ENCODE data around the gene KLF6. TPM values are rescaled to one million over a fixed set of nuclear protein-coding genes. Genes with fewer than 3 reads are reported as not detected.
"Not testable (repeated sequence)": the region's sequence is repeated elsewhere in the genome, so short reads cannot be mapped to it uniquely, and the experiment has no call there.

KLF6 gene
- total RNA-seq, 4 donors from 2014 or later, result 156 to 226 (median 189) TPM

- Histone ChIP-seq H3K27ac (no peak overlapping the region), H3K27me3 (no peaks in the 10 kb centered on the region), H3K36me3 (no peaks in the 10 kb centered on the region), H3K9me3 (no peaks in the 10 kb centered on the region), H3K4me1 (no peaks in the 10 kb centered on the region), H3K4me3 (no peak overlapping the region)
- DNase-seq (ENCODE audit: low spot score in 2 of 2), result no peak
- no peak for TF ChIP-seq POLR2A (IDR thresholded peaks at IDR 0.05)
- TF ChIP-seq EP300 (IDR thresholded peaks at IDR 0.05), result no peak
- no peak for TF ChIP-seq CTCF (IDR thresholded peaks at IDR 0.05)
- WGBS, 2 donors, result 73 to 80% methylated on average over 4 of the region's 4 CpGs
Measured at GRCh38 chr10:3737864-3738263, 47.1 kb downstream of the KLF6 start.

GRCh38 chr10:3735175-3735574 is 49.8 kb downstream of the KLF6 start:
- DNase-seq (ENCODE audit: low spot score in 2 of 2), result no peak

GRCh38 chr10:3734111-3734510 is 50.9 kb downstream of the KLF6 start:
- Histone ChIP-seq H3K4me1 (no peaks in the 10 kb centered on the region), H3K9me3 (no peaks in the 10 kb centered on the region), H3K36me3 (no peaks in the 10 kb centered on the region), H3K27ac (no peak overlapping the region), H3K4me3 (no peak overlapping the region), H3K27me3 (no peaks in the 10 kb centered on the region)
- no peak for DNase-seq (ENCODE audit: low spot score in 2 of 2)
- TF ChIP-seq POLR2A (IDR thresholded peaks at IDR 0.05), result no peak
- no peak for TF ChIP-seq EP300 (IDR thresholded peaks at IDR 0.05)
- no peak for TF ChIP-seq CTCF (IDR thresholded peaks at IDR 0.05)
- 92 to 93% methylated on average over 3 of the region's 3 CpGs for WGBS, 2 donors

More at GRCh38 chr10:3735175-3735574, 49.8 kb downstream of the KLF6 start:
- Histone ChIP-seq H3K4me1 (no peaks in the 10 kb centered on the region), H3K27me3 (no peaks in the 10 kb centered on the region), H3K4me3 (no peak overlapping the region), H3K9me3 (no peaks in the 10 kb centered on the region), H3K27ac (no peak overlapping the region), H3K36me3 (no peaks in the 10 kb centered on the region)
- WGBS, 2 donors, result 70 to 79% methylated on average over 9 of the region's 10 CpGs
- TF ChIP-seq POLR2A (IDR thresholded peaks at IDR 0.05) (no peak), EP300 (IDR thresholded peaks at IDR 0.05) (no peak), CTCF (IDR thresholded peaks at IDR 0.05) (no peak)

- not testable (repeated sequence) for H3K4me3 ChIP-seq; H3K27me3 ChIP-seq; H3K27ac ChIP-seq; H3K36me3 ChIP-seq; H3K4me1 ChIP-seq; DNase-seq (ENCODE audit: low spot score in 2 of 2); H3K9me3 ChIP-seq
- 93 to 96% methylated on average over 3 of the region's 3 CpGs for WGBS, 2 donors
Measured at GRCh38 chr10:3732183-3732582, 52.8 kb downstream of the KLF6 start.

- H3K4me3 ChIP-seq, result no peak overlapping the region
- peaks cover 0 to 10% (median 0%) of the 10 kb centered on the region in 4 donors for H3K9me3 ChIP-seq
- H3K27ac ChIP-seq, result no peak overlapping the region
- 84 to 89% methylated on average over 12 of the region's 12 CpGs for WGBS, 2 donors
- no peak for DNase-seq (ENCODE audit: low spot score in 2 of 2)
- H3K36me3 ChIP-seq, result no peaks in the 10 kb centered on the region
- no peaks in the 10 kb centered on the region for H3K4me1 ChIP-seq
- TF ChIP-seq CTCF (IDR thresholded peaks at IDR 0.05), result no peak
- TF ChIP-seq POLR2A (IDR thresholded peaks at IDR 0.05), result no peak
- TF ChIP-seq EP300 (IDR thresholded peaks at IDR 0.05), result no peak
- H3K27me3 ChIP-seq, result no peaks in the 10 kb centered on the region
Measured at GRCh38 chr10:3729397-3729976, 55.5 kb downstream of the KLF6 start.

GRCh38 chr10:3728563-3728962 is 56.4 kb downstream of the KLF6 start:
- DNase-seq (ENCODE audit: low spot score in 2 of 2), result no peak

More at GRCh38 chr10:3728563-3728962, 56.4 kb downstream of the KLF6 start:
- Histone ChIP-seq H3K27ac (no peak overlapping the region), H3K4me3 (no peak overlapping the region), H3K4me1 (no peaks in the 10 kb centered on the region), H3K9me3 (peaks cover 0 to 10% (median 0%) of the 10 kb centered on the region in 4 donors), H3K27me3 (no peaks in the 10 kb centered on the region), H3K36me3 (no peaks in the 10 kb centered on the region)
- 86 to 87% methylated on average over 3 of the region's 3 CpGs for WGBS, 2 donors
- TF ChIP-seq CTCF (IDR thresholded peaks at IDR 0.05) (no peak), POLR2A (IDR thresholded peaks at IDR 0.05) (no peak), EP300 (IDR thresholded peaks at IDR 0.05) (no peak)

Measured in tibial nerve (tissue), 4 donors.